ENCODE results near the gene PHYHIPL. TPM values are rescaled to one million over a fixed set of nuclear protein-coding genes. Genes with fewer than 3 reads are reported as not detected.

PHYHIPL gene
- total and polyA plus RNA-seq, 7 experiments from 2014 or later: not detected

DNA sequence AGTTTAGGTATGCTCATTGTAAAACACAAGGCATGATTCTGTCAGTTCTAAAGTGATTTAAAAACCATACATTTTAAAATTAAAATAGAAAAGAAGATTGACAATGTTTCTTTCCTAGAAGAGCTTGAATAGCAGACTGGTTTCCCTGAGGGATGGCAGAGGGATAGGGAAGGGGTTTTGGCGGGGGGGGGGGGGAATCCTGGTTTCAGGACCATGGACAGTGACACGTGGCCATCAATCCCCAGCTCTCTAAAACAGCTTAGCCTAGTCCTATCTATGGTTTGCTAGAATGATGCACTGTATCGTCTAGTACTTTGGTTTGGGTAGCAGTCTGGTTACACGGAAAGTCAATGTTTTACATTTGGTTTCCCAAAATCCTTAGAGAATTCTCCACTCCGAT is 88.7 kb downstream of the PHYHIPL start:
- no peaks in the 10 kb centered on the region for H3K4me1 ChIP-seq (ENCODE audit: control insufficient read depth in 2 of 2, insufficient read depth in 2 of 2, low read length in 2 of 2)
- intact Hi-C loops (cut with micrococcal nuclease): no loop called here
- Mint-ChIP-seq H3K4me3 (no peak overlapping the region), H3K36me3 (no peaks in the 10 kb centered on the region), H3K9me3 (peaks cover 0 to 20% (median 4%) of the 10 kb centered on the region in 11 donors), H3K4me1 (no peaks in the 10 kb centered on the region), H3K27me3 (no peaks in the 10 kb centered on the region), H3K27ac (no peak overlapping the region)
- no peaks in the 10 kb centered on the region for H3K27me3 ChIP-seq (ENCODE audit: control insufficient read depth in 2 of 2, insufficient read depth in 2 of 2, low read length in 2 of 2)
- DNase-seq (no peak), ATAC-seq (no peak)
- no peak overlapping the region for H3K27ac ChIP-seq (ENCODE audit: low read depth, low read length)
- H3K4me3 ChIP-seq (ENCODE audit: low read length): no peak overlapping the region
- ChIA-PET CTCF (no interaction called here), POLR2A (no interaction called here)
- H3K9me3 ChIP-seq (ENCODE audit: control insufficient read depth in 2 of 3, low read length in 3 of 3): no peaks in the 10 kb centered on the region
- no peaks in the 10 kb centered on the region for H3K36me3 ChIP-seq (ENCODE audit: control insufficient read depth in 2 of 3, insufficient read depth in 3 of 3, low read length in 3 of 3)

DNA sequence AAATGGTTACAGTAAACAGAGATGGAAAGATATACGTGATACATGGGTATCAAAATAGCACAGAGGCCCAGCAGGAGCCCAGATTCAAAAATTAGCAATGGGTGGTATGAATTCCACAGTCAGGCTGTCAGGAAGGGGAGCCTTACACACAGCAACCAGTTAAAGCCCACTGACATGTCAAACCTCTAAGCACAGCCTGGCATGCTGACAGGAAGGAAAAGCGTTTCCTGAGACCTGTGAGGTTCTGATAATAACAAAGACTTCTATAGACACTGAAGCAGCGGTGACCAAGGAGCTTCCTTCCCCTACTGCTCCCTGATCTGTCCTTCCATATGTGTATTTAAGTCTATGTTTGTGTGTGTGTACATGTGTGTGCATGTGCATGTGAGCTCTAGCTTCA is 89.9 kb downstream of the PHYHIPL start:
- H3K27me3 ChIP-seq (ENCODE audit: control insufficient read depth in 2 of 2, insufficient read depth in 2 of 2, low read length in 2 of 2): no peaks in the 10 kb centered on the region
- CTCF ChIA-PET: no interaction called here
- no peaks in the 10 kb centered on the region for H3K27me3 Mint-ChIP-seq
- no peak overlapping the region for H3K4me3 ChIP-seq (ENCODE audit: low read length)
- H3K27ac ChIP-seq (ENCODE audit: low read depth, low read length): no peak overlapping the region
- no peaks in the 10 kb centered on the region for H3K9me3 ChIP-seq (ENCODE audit: control insufficient read depth in 2 of 3, low read length in 3 of 3)
- H3K27ac Mint-ChIP-seq: no peak overlapping the region
- no peaks in the 10 kb centered on the region for H3K4me1 Mint-ChIP-seq
- no peaks in the 10 kb centered on the region for H3K4me1 ChIP-seq (ENCODE audit: control insufficient read depth in 2 of 2, insufficient read depth in 2 of 2, low read length in 2 of 2)
- ATAC-seq (no peak), DNase-seq (no peak)
- H3K36me3 Mint-ChIP-seq: no peaks in the 10 kb centered on the region
- H3K36me3 ChIP-seq (ENCODE audit: control insufficient read depth in 2 of 3, insufficient read depth in 3 of 3, low read length in 3 of 3): no peaks in the 10 kb centered on the region
- H3K4me3 Mint-ChIP-seq: no peak overlapping the region
- H3K9me3 Mint-ChIP-seq: peaks cover 0 to 17% (median 4%) of the 10 kb centered on the region in 11 donors
- POLR2A ChIA-PET: no interaction called here
- intact Hi-C loops (cut with micrococcal nuclease): no loop called here

DNA sequence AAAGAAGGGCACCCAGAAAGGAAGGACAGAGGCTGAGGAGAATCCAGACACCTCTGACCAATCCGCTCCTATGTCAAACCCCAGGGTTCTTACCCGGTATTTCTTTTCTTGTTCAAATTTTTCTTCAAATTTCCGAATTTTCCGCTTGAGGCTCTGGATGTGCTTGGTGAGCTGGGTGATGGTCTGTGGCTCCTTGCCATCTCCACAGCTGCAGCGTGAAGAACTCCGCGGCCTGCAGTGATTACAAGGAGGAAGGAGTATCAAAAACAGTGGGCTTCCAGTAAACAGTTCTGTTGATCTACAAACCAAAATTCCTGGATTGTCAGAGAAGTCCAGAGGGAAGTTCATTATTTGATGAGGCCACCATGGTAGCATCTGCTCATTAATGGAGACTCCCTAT is 92.0 kb downstream of the PHYHIPL start:
- H3K27me3 Mint-ChIP-seq: no peaks in the 10 kb centered on the region
- no peaks in the 10 kb centered on the region for H3K36me3 Mint-ChIP-seq
- no peaks in the 10 kb centered on the region for H3K4me1 ChIP-seq (ENCODE audit: control insufficient read depth in 2 of 2, insufficient read depth in 2 of 2, low read length in 2 of 2)
- no peak overlapping the region for H3K27ac Mint-ChIP-seq
- DNase-seq (no peak), ATAC-seq (no peak)
- H3K27ac ChIP-seq (ENCODE audit: low read depth, low read length): no peak overlapping the region
- no peaks in the 10 kb centered on the region for H3K27me3 ChIP-seq (ENCODE audit: control insufficient read depth in 2 of 2, insufficient read depth in 2 of 2, low read length in 2 of 2)
- CTCF ChIA-PET: no interaction called here
- no peaks in the 10 kb centered on the region for H3K4me1 Mint-ChIP-seq
- no peak overlapping the region for H3K4me3 ChIP-seq (ENCODE audit: low read length)
- no peaks in the 10 kb centered on the region for H3K9me3 ChIP-seq (ENCODE audit: control insufficient read depth in 2 of 3, low read length in 3 of 3)
- POLR2A ChIA-PET: no interaction called here
- intact Hi-C loops (cut with micrococcal nuclease): no loop called here
- no peak overlapping the region for H3K4me3 Mint-ChIP-seq
- no peaks in the 10 kb centered on the region for H3K36me3 ChIP-seq (ENCODE audit: control insufficient read depth in 2 of 3, insufficient read depth in 3 of 3, low read length in 3 of 3)
- H3K9me3 Mint-ChIP-seq: peaks cover 0 to 17% (median 4%) of the 10 kb centered on the region in 11 donors

DNA sequence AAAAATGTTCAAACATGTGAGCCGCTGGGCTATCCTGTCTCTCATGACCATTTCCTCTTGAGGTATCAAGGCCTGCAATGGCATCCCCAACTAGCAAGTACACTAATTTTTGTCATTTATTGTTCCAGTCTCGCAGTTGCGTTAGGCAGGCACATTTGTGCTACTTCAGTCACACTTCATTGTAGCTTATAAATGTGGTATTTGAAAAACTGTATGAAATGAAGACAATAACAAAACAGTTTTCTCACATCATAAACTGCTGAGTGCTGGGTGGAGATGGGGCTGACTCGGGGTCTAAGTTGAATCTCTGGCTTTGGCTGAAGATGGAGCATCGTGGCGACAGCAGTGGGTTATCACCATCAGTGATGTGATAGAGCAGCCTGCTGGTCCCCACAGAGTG is 93.2 kb downstream of the PHYHIPL start:
- Histone ChIP-seq H3K4me1 (ENCODE audit: control insufficient read depth in 2 of 2, insufficient read depth in 2 of 2, low read length in 2 of 2) (no peaks in the 10 kb centered on the region), H3K9me3 (ENCODE audit: control insufficient read depth in 2 of 3, low read length in 3 of 3) (no peaks in the 10 kb centered on the region), H3K4me3 (ENCODE audit: low read length) (no peak overlapping the region), H3K27ac (ENCODE audit: low read depth, low read length) (no peak overlapping the region), H3K27me3 (ENCODE audit: control insufficient read depth in 2 of 2, insufficient read depth in 2 of 2, low read length in 2 of 2) (no peaks in the 10 kb centered on the region), H3K36me3 (ENCODE audit: control insufficient read depth in 2 of 3, insufficient read depth in 3 of 3, low read length in 3 of 3) (no peaks in the 10 kb centered on the region)
- intact Hi-C loops (cut with micrococcal nuclease): no loop called here
- POLR2A ChIA-PET: no interaction called here
- Mint-ChIP-seq H3K27me3 (no peaks in the 10 kb centered on the region), H3K4me1 (no peaks in the 10 kb centered on the region), H3K4me3 (no peak overlapping the region), H3K36me3 (no peaks in the 10 kb centered on the region), H3K27ac (no peak overlapping the region), H3K9me3 (peaks cover 0 to 17% (median 5%) of the 10 kb centered on the region in 11 donors)
- CTCF ChIA-PET: no interaction called here
- no peak for ATAC-seq
- no peak for DNase-seq

DNA sequence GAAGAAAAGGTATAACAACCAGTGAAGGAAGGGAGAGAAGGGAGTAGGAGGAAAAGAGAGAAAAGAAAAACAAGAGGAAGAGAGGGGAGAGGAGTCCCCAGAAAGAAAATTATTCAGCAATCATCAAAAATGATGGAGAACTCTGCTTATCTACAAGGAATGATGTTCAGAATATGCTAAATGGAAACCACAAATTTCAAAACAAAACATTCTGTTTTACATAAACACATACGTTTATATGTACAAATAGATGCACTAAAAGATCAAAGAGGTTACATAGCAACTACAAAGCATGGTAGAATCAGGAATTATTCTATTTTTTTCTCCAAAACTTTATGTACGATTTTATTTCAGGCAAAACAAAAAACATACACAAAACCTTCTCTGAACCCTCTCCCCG is 94.0 kb downstream of the PHYHIPL start:
- ATAC-seq: no peak
- no peaks in the 10 kb centered on the region for H3K36me3 ChIP-seq (ENCODE audit: control insufficient read depth in 2 of 3, insufficient read depth in 3 of 3, low read length in 3 of 3)
- Mint-ChIP-seq H3K36me3 (no peaks in the 10 kb centered on the region), H3K27ac (no peak overlapping the region), H3K4me3 (no peak overlapping the region), H3K9me3 (peaks cover 0 to 17% (median 5%) of the 10 kb centered on the region in 11 donors), H3K4me1 (no peaks in the 10 kb centered on the region), H3K27me3 (no peaks in the 10 kb centered on the region)
- H3K4me1 ChIP-seq (ENCODE audit: control insufficient read depth in 2 of 2, insufficient read depth in 2 of 2, low read length in 2 of 2): no peaks in the 10 kb centered on the region
- no peak for DNase-seq
- CTCF ChIA-PET: no interaction called here
- H3K27me3 ChIP-seq (ENCODE audit: control insufficient read depth in 2 of 2, insufficient read depth in 2 of 2, low read length in 2 of 2): no peaks in the 10 kb centered on the region
- no peaks in the 10 kb centered on the region for H3K9me3 ChIP-seq (ENCODE audit: control insufficient read depth in 2 of 3, low read length in 3 of 3)
- no peak overlapping the region for H3K4me3 ChIP-seq (ENCODE audit: low read length)
- POLR2A ChIA-PET: no interaction called here
- intact Hi-C loops (cut with micrococcal nuclease): no loop called here
- no peak overlapping the region for H3K27ac ChIP-seq (ENCODE audit: low read depth, low read length)

DNA sequence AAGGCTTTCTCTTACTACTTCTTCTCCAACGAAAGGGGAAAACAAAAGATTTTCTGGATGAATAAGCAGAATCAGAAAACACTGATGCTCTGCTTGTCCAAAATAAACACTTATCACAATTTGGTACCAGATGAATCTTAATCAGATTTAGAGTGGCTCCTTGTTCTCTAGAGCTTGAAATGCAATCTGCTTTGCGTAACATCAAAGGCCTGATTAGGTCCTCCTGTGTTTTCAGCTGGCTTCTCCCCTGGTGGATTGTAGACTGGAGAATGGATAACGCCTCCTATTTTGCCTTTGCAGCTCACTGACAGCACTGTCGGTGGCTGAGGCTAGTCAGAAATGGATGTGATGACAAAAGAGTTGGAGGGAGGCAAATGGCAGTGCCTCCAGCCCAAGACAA is 94.7 kb downstream of the PHYHIPL start:
- ChIA-PET CTCF (no interaction called here), POLR2A (no interaction called here)
- Histone ChIP-seq H3K27me3 (ENCODE audit: control insufficient read depth in 2 of 2, insufficient read depth in 2 of 2, low read length in 2 of 2) (no peaks in the 10 kb centered on the region), H3K9me3 (ENCODE audit: control insufficient read depth in 2 of 3, low read length in 3 of 3) (no peaks in the 10 kb centered on the region), H3K4me1 (ENCODE audit: control insufficient read depth in 2 of 2, insufficient read depth in 2 of 2, low read length in 2 of 2) (no peaks in the 10 kb centered on the region), H3K27ac (ENCODE audit: low read depth, low read length) (no peak overlapping the region), H3K4me3 (ENCODE audit: low read length) (no peak overlapping the region), H3K36me3 (ENCODE audit: control insufficient read depth in 2 of 3, insufficient read depth in 3 of 3, low read length in 3 of 3) (no peaks in the 10 kb centered on the region)
- Mint-ChIP-seq H3K27ac (no peak overlapping the region), H3K4me3 (no peak overlapping the region), H3K9me3 (peaks cover 0 to 14% (median 5%) of the 10 kb centered on the region in 11 donors), H3K27me3 (no peaks in the 10 kb centered on the region), H3K36me3 (no peaks in the 10 kb centered on the region), H3K4me1 (no peaks in the 10 kb centered on the region)
- intact Hi-C loops (cut with micrococcal nuclease): no loop called here
- ATAC-seq: no peak
- DNase-seq: no peak

DNA sequence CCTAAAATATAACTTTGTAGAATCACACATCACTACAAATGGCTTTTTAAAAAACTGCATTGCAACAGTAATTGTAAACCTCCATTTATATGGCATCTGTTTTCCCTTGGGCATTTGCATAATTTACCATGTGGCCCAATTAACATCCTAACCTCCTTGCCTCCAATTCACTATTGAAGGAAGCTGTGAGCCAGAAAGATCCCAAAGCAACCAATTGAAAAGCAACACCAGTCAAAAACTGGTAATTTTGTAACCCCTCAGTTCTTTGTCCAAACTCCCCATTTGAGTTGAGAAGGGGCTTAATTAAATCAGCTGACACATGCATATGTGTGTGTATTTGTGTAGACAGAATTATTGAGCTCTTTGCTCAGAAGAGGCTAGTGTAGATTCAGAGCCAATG is 95.6 kb downstream of the PHYHIPL start:
- H3K27me3 ChIP-seq (ENCODE audit: control insufficient read depth in 2 of 2, insufficient read depth in 2 of 2, low read length in 2 of 2): no peaks in the 10 kb centered on the region
- H3K9me3 ChIP-seq (ENCODE audit: control insufficient read depth in 2 of 3, low read length in 3 of 3): no peaks in the 10 kb centered on the region
- H3K27ac ChIP-seq (ENCODE audit: low read depth, low read length): no peak overlapping the region
- no peak overlapping the region for H3K27ac Mint-ChIP-seq
- H3K36me3 ChIP-seq (ENCODE audit: control insufficient read depth in 2 of 3, insufficient read depth in 3 of 3, low read length in 3 of 3): no peaks in the 10 kb centered on the region
- ChIA-PET POLR2A (no interaction called here), CTCF (no interaction called here)
- H3K4me3 Mint-ChIP-seq: no peak overlapping the region
- no peaks in the 10 kb centered on the region for H3K36me3 Mint-ChIP-seq
- H3K4me1 Mint-ChIP-seq: no peaks in the 10 kb centered on the region
- no peaks in the 10 kb centered on the region for H3K27me3 Mint-ChIP-seq
- intact Hi-C loops (cut with micrococcal nuclease): no loop called here
- no peak for DNase-seq
- peaks cover 0 to 12% (median 5%) of the 10 kb centered on the region in 11 donors for H3K9me3 Mint-ChIP-seq
- H3K4me1 ChIP-seq (ENCODE audit: control insufficient read depth in 2 of 2, insufficient read depth in 2 of 2, low read length in 2 of 2): no peaks in the 10 kb centered on the region
- no peak overlapping the region for H3K4me3 ChIP-seq (ENCODE audit: low read length)
- no peak for ATAC-seq
